Endometrial microvascular endothelial cells (primary cell): ENCODE measurements around the gene LMOD3. TPM values are rescaled to one million over a fixed set of nuclear protein-coding genes. Genes with fewer than 3 reads are reported as not detected.

Source experiments
- in situ Hi-C: cut with HindIII; loops from 2 replicates; pipeline ENCODE4 v1.10.0; 2017; ENCODE audit warnings: low sequenced_read_pairs, low pct_unique_long_range_greater_than_20kb; ENCODE audit errors: inconsistent ontology term
- total RNA-seq: library from RNA; depleted of rRNA; stranded (reverse); fragments of >200 nt; gene quantifications from one replicate; pipeline ENCODE4 v1.2.3, GENCODE V29; 2015; ENCODE audit errors: inconsistent ontology term

LMOD3 gene
- total RNA-seq, 1 donor from 2014 or later, result not detected

DNA sequence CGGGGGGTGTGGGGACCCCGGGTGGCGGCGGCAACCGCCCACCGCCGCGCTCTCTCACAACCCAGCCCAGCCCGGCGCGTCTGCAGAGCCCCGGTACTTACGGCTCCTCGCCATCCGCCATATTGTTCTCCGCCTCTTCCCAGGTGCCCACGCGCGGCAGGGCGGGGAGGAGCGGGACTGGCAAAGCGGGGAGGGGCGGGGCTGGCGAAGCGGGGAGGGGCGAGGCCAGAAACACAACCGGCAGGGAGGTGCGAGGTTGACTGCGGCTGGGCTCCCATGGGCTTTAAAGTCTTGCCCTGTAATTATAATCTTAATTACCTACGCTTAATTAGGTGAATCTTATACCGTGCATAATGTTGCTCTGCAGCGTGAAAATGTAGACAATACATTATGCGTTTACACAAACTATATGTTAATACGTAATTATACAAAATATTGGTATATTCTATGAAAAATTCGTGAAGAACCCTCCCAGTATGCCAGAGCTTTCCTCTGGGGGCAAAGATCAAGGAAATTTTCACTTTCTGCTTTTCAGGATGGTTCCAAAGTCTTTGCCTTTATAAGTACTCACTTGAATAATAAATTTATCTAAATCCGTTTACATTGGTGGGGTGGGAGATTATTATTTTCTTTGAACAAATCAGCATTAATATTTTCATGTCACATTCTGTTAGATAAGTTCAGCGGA lies 42.0 kb downstream of the LMOD3 start, which contains the start of gene UBA3:
TSS of gene UBA3 (minus strand) at position 133 of the 688 bp plus-strand sequence. CDS start at position 121, 12 bp downstream.
- in situ Hi-C loops, result loop anchor here (10.0 kb wide), 1 partner anchor 84 kb away; no protein-coding TSS in a partner anchor

DNA sequence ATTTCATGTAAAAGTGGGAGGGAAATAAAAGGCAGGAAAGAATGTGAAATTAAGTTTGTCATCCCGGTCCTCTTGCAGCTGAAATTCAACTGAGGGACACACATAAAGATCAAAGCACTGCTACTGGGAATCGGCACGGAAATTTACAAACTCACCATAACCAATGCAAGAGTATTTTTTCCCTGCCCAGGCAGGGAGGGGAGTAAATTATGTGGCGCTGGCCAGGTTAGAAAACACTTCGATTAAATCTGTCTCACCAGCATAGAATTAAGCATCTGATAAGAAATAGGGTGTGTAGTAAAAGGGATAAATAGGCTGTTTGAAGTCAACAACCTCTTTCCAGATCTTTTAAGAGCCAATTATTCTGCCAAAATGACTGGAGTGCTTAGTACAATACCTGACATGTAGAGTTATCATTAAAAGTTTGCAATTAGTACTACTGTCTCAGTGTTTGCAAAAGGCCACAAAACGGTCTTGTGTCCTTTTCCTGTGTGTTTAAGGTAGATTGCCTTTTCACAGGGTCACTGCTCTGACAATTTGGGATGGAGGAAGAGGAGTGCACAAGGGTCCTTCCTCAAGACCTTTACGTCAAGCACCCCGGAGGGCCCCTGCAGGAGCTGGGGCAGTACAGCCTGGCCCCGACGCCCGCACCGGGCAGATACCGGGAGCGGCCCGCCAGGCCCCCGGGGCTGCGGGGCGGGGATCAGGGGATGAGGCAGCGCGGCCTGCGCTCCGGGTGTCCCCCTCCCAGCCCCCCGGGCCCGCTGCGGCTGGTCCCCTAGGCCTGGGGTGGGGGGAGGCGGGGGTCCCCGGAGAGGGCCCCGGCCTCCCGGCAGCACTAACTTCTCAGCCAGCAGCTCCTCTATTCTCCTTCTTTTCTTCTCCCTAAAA lies 42.9 kb downstream of the LMOD3 start:
- in situ Hi-C loops, result loop anchor here (10.0 kb wide), 1 partner anchor 85 kb away; no protein-coding TSS in a partner anchor

DNA sequence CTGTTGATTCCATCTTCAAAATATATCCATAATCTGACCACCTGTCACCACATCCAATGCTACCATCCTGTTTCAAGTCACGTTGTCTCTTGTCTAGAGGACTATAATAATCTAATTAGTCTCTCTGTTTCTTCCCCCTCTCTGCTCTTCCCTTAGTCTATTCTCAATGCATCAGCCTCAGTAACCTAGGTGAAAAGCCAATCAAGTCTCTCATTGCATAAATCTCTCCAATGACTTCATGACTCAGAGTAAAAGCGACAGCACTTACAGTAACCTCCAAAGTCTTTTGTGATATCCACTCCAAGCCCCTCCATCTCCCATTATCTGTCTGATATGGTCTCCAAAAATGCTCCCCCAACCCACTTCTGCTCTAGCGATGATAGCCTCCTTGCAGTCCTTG lies 49.5 kb downstream of the LMOD3 start:
- in situ Hi-C loops, result no loop called here

DNA sequence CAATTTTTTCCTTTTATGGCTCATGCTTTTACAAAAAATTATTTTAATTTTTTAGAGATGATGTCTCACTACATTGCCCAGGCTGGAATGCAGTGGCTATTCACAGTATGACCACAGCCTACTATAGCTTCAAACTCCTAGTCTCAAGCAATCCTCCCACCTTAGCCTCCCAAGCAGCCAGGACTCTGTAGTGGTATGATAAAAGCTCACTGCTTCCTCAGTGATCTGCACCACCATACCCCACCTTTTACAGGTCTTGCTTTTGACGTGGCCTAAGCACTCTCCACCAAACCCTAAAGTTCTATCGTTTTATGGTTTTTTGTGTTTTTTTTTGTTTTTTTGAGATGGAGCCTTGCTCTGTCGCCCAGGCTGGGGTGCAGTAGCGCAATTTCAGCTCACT lies 56.3 kb downstream of the LMOD3 start:
- in situ Hi-C loops, result no loop called here

DNA sequence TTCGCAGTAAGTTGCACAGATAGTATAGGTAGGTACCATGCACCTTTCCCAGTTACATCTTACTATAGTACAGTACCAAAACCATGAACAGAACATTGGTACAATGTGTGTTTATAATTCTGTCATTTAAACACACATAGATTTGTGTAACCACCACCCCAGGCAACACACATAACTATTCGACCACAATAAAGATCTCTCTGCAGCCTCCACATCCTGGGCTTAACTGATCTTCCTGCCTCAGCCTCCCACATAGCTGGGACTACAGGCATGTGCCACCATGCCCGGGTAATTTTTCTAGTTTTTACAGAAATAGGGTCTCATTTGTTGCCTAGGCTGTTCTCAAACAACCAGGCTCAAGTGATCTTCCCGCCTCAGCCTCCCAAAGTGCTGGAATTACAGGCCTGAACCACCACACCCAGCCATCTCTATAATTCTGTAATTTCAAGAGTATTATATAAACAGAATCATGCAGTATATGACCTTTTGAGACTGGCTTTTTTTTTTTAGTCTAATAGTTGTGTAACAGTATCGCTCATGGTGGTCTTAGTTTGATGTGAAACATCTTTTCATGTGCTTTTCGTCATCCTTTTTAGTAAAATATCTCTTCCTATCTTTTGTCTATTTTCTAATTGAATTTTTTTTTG lies 57.0 kb downstream of the LMOD3 start:
- in situ Hi-C loops, result no loop called here

DNA sequence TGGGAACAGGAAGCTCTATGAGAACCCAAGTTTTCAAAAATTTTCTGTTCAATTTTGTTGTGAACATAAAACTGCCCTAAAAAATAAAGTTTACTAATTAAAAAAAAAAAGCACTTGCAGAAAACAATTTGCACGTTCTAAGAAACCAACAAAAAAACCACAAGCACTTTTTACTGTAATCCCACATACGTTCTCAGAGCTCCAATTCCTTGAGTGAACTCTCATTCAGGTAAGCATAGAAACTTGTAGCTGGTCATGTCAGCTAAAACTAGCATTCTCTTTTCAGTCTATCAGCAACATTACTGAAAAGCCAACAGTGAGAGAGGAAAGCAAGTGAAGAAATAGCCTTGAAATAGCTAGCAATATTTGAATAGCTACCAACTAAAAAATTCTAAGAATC lies 58.8 kb downstream of the LMOD3 start:
- in situ Hi-C loops, result no loop called here

DNA sequence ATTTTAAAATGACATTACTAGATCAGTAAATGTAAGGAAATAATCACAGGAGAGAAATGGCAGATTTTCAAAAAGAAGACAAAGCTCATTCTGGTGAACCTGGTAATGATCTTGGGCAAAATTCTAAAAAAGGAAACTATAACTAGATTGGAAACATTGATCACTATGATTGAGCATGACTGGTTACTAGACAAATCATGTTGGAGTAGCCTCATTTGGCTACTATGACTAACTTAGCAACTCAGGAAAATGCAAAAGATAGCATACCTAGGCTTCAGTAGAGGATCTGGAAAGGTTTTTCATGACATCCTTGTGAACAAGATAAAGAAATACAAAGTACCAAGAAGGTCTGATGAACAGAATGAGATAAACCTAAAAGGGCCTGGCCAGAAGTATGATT lies 62.7 kb downstream of the LMOD3 start:
- in situ Hi-C loops, result no loop called here

DNA sequence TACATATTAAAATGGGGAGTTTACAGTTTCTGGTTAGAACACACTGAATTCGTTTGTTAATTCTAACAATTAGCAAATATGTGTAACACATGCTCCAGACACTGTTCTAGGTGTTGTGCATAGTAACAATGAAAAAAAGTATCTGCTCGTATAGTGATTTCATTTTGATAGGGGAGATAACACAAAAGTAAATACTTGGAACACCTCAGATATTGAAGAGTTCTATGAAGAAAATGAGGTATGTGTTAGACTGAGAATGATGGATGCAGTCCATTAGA lies 63.5 kb downstream of the LMOD3 start:
- in situ Hi-C loops, result no loop called here

DNA sequence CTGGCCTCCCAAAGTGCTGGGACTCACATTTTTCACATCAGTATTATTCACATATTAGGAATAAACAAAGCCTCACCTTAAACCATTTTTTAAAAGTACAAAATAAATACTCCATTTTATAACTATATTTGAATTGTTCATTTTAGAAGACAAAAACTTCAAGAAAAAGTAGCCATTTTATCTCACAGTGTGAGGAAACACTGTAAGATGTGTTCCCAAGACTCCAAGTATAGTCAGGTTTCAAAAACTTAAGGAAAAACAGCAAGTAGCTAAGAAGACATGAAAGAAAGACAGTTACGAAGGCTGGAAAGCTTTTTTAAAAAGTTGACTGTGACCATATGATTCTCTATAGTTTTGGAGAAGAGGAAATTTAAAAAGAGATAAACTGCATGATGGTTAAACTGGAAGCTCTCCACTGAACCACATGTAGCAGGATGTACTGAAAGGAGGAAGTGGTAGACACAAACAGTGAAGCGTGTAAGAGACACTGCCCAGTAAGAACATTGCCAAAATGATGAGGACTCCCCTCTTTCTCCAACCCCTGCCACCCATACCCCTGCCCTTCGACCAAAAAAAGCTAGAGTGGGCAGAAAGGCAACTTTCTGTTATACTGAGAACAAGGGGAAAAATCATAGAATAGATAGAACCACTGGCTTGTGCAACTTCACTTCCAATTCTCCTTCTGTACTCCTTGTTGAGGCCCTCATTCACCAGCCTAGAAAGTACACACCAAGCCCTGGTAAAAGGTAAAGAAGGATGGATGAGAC lies 64.0 kb downstream of the LMOD3 start:
- in situ Hi-C loops, result no loop called here

Other genes starting within 250 kb of the LMOD3 start
- gene TAFA4, start 190.0 kb downstream of the LMOD3 start, total RNA-seq, result not detected
- gene EOGT, start 108.9 kb downstream of the LMOD3 start, total RNA-seq, result 103 TPM
- 17.3 TPM for gene TMF1, start 70.3 kb downstream of the LMOD3 start, total RNA-seq
- gene UBA3, start 42.2 kb downstream of the LMOD3 start, total RNA-seq, result 73.8 TPM
- 135 TPM for gene ARL6IP5, start 37.7 kb downstream of the LMOD3 start, total RNA-seq